Spleen (tissue), 7 donors: ENCODE data around the gene PGS1.

Experiments used
- CTCF ChIP-seq, 11 experiments: fragments of 200-600 bp in 7 of 11; fragments of 450-650 bp in 4 of 11; sonication (generic) in 4 of 11; IDR thresholded peaks in 8 of 11; conservative IDR thresholded peaks in 3 of 11; 1 replicate in 7 of 11; 2 replicates in 4 of 11; pipeline versions ENCODE4 v1.4.0 to v1.8.0; 2016 to 2021; ENCODE audit warnings: antibody characterized with exemption in 11 of 11, inconsistent platforms in 4 of 11, mild to moderate bottlenecking in 1 of 11
- POLR2A ChIP-seq, 3 donors: fragments of 450-650 bp; IDR thresholded peaks; one replicate each; pipeline ENCODE4 v1.5.1; 2017; ENCODE audit warnings: antibody characterized with exemption in 3 of 3, mild to moderate bottlenecking in 1 of 3
- POLR2AphosphoS5 ChIP-seq, 3 donors: sonication (generic); formaldehyde crosslinking; IDR thresholded peaks; one replicate each; pipeline ENCODE4 v1.5.1; 2017; ENCODE audit warnings: antibody characterized with exemption in 3 of 3
- donor health status: DM: no; HTN: no; CAD: no; lungs with moderate emphysema.
- donor health status: DM: no; HTN: no; CAD: no.
- donor health status: DM: no; HTN: no; CAD: no.

- TF ChIP-seq CTCF (IDR thresholded peaks at IDR 0.05 in 8 of 11, conservative IDR thresholded peaks at IDR 0.05 in 3 of 11) = no peak
- no peak for TF ChIP-seq POLR2A (IDR thresholded peaks at IDR 0.05)
- no peak for TF ChIP-seq POLR2AphosphoS5 (IDR thresholded peaks at IDR 0.05)
Observed at GRCh38 chr17:78347453-78347852, 31.0 kb upstream of the PGS1 start.
